Spleen (tissue), 7 donors: ENCODE results near the gene PKHD1.

Experiments
- CTCF ChIP-seq, 11 experiments: fragments of 200-600 bp in 7 of 11; fragments of 450-650 bp in 4 of 11; sonication (generic) in 4 of 11; IDR thresholded peaks in 8 of 11; conservative IDR thresholded peaks in 3 of 11; 1 replicate in 7 of 11; 2 replicates in 4 of 11; pipeline versions ENCODE4 v1.4.0 to v1.8.0; 2016 to 2021; ENCODE audit warnings: antibody characterized with exemption in 11 of 11, inconsistent platforms in 4 of 11, mild to moderate bottlenecking in 1 of 11
- POLR2A ChIP-seq, 3 donors: fragments of 450-650 bp; IDR thresholded peaks; one replicate each; pipeline ENCODE4 v1.5.1; 2017; ENCODE audit warnings: antibody characterized with exemption in 3 of 3, mild to moderate bottlenecking in 1 of 3
- donor health status: DM: no; HTN: no; CAD: no; lungs with moderate emphysema.
- donor health status: DM: no; HTN: no; CAD: no.
- donor health status: DM: no; HTN: no; CAD: no.

GRCh38 chr6:52087498-52087999 is at the start of gene PKHD1:
- TF ChIP-seq POLR2A (IDR thresholded peaks at IDR 0.05): no peak
- TF ChIP-seq CTCF (IDR thresholded peaks at IDR 0.05 in 8 of 11, conservative IDR thresholded peaks at IDR 0.05 in 3 of 11): peak in 2 of 11 experiments; percentile 15 to 17
